ENCODE data around the gene HTRA2. TPM values are rescaled to one million over a fixed set of nuclear protein-coding genes. Genes with fewer than 3 reads are reported as not detected.

The HTRA2 gene
- total and polyA plus RNA-seq, 9 of the 15 experiments (the other 6 are each of a cell fraction or from before 2014, with no cell fraction given): 54.2 to 71.2 (median 65.8) TPM

DNA sequence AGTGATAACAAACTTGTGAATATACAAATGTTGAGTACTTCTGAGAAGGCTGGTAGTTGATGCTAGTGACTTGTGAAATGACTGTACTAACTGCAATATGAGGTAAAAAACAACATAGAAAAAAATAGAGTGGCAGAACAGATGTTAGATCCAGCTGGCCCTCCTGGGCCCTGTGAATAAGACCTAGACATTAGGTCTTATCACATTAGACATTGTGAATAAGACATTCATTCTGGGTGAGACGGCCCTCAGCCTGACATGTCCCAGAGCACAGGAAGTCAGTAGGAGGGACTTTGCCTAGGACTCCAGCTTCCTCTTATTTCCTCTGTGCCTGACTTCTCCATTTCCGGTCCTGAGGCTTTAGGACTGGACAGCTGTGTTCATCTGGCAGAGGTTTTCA lies 47.7 kb downstream of the HTRA2 start (continued):
- TF ChIP-seq, protein P1, sequence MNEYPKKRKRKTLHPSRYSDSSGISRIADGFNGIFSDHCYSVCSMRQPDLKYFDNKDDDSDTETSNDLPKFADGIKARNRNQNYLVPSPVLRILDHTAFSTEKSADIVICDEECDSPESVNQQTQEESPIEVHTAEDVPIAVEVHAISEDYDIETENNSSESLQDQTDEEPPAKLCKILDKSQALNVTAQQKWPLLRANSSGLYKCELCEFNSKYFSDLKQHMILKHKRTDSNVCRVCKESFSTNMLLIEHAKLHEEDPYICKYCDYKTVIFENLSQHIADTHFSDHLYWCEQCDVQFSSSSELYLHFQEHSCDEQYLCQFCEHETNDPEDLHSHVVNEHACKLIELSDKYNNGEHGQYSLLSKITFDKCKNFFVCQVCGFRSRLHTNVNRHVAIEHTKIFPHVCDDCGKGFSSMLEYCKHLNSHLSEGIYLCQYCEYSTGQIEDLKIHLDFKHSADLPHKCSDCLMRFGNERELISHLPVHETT (CRISPR knock-in tag; conservative IDR thresholded peaks at IDR 0.05 in 1 of 2, IDR thresholded peaks at IDR 0.05 in 1 of 2): peak in 1 of 2 experiments; percentile 36; a peak in 1 of 4 replicates
- TF ChIP-seq GABPB2 (CRISPR knock-in tag; conservative IDR thresholded peaks at IDR 0.05) (no peak), MCM3 (IDR thresholded peaks at IDR 0.05) (no peak), ZNF57 (CRISPR knock-in tag; IDR thresholded peaks at IDR 0.05) (no peak), HCFC1 (IDR thresholded peaks at IDR 0.05; ENCODE audit: low read depth, low read length) (0 out of 2 replicates have a peak, but pooled peaks have one; percentile 6), SMARCA5 (IDR thresholded peaks at IDR 0.05) (no peak), GABPA (tag; conservative IDR thresholded peaks at IDR 0.05; ENCODE audit: low read depth) (peak; percentile 83), ZBTB8A (IDR thresholded peaks at IDR 0.05; ENCODE audit: partially characterized antibody) (no peak), ZNF77 (CRISPR knock-in tag; IDR thresholded peaks at IDR 0.05) (no peak), STAG1 (CRISPR knock-in tag; IDR thresholded peaks at IDR 0.05; ENCODE audit: borderline replicate concordance) (no peak), MCM7 (IDR thresholded peaks at IDR 0.05) (no peak)
- TF ChIP-seq, protein P2, sequence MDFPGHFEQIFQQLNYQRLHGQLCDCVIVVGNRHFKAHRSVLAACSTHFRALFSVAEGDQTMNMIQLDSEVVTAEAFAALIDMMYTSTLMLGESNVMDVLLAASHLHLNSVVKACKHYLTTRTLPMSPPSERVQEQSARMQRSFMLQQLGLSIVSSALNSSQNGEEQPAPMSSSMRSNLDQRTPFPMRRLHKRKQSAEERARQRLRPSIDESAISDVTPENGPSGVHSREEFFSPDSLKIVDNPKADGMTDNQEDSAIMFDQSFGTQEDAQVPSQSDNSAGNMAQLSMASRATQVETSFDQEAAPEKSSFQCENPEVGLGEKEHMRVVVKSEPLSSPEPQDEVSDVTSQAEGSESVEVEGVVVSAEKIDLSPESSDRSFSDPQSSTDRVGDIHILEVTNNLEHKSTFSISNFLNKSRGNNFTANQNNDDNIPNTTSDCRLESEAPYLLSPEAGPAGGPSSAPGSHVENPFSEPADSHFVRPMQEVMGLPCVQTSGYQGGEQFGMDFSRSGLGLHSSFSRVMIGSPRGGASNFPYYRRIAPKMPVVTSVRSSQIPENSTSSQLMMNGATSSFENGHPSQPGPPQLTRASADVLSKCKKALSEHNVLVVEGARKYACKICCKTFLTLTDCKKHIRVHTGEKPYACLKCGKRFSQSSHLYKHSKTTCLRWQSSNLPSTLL (IDR thresholded peaks at IDR 0.05): no peak
- TF ChIP-seq, protein P3, sequence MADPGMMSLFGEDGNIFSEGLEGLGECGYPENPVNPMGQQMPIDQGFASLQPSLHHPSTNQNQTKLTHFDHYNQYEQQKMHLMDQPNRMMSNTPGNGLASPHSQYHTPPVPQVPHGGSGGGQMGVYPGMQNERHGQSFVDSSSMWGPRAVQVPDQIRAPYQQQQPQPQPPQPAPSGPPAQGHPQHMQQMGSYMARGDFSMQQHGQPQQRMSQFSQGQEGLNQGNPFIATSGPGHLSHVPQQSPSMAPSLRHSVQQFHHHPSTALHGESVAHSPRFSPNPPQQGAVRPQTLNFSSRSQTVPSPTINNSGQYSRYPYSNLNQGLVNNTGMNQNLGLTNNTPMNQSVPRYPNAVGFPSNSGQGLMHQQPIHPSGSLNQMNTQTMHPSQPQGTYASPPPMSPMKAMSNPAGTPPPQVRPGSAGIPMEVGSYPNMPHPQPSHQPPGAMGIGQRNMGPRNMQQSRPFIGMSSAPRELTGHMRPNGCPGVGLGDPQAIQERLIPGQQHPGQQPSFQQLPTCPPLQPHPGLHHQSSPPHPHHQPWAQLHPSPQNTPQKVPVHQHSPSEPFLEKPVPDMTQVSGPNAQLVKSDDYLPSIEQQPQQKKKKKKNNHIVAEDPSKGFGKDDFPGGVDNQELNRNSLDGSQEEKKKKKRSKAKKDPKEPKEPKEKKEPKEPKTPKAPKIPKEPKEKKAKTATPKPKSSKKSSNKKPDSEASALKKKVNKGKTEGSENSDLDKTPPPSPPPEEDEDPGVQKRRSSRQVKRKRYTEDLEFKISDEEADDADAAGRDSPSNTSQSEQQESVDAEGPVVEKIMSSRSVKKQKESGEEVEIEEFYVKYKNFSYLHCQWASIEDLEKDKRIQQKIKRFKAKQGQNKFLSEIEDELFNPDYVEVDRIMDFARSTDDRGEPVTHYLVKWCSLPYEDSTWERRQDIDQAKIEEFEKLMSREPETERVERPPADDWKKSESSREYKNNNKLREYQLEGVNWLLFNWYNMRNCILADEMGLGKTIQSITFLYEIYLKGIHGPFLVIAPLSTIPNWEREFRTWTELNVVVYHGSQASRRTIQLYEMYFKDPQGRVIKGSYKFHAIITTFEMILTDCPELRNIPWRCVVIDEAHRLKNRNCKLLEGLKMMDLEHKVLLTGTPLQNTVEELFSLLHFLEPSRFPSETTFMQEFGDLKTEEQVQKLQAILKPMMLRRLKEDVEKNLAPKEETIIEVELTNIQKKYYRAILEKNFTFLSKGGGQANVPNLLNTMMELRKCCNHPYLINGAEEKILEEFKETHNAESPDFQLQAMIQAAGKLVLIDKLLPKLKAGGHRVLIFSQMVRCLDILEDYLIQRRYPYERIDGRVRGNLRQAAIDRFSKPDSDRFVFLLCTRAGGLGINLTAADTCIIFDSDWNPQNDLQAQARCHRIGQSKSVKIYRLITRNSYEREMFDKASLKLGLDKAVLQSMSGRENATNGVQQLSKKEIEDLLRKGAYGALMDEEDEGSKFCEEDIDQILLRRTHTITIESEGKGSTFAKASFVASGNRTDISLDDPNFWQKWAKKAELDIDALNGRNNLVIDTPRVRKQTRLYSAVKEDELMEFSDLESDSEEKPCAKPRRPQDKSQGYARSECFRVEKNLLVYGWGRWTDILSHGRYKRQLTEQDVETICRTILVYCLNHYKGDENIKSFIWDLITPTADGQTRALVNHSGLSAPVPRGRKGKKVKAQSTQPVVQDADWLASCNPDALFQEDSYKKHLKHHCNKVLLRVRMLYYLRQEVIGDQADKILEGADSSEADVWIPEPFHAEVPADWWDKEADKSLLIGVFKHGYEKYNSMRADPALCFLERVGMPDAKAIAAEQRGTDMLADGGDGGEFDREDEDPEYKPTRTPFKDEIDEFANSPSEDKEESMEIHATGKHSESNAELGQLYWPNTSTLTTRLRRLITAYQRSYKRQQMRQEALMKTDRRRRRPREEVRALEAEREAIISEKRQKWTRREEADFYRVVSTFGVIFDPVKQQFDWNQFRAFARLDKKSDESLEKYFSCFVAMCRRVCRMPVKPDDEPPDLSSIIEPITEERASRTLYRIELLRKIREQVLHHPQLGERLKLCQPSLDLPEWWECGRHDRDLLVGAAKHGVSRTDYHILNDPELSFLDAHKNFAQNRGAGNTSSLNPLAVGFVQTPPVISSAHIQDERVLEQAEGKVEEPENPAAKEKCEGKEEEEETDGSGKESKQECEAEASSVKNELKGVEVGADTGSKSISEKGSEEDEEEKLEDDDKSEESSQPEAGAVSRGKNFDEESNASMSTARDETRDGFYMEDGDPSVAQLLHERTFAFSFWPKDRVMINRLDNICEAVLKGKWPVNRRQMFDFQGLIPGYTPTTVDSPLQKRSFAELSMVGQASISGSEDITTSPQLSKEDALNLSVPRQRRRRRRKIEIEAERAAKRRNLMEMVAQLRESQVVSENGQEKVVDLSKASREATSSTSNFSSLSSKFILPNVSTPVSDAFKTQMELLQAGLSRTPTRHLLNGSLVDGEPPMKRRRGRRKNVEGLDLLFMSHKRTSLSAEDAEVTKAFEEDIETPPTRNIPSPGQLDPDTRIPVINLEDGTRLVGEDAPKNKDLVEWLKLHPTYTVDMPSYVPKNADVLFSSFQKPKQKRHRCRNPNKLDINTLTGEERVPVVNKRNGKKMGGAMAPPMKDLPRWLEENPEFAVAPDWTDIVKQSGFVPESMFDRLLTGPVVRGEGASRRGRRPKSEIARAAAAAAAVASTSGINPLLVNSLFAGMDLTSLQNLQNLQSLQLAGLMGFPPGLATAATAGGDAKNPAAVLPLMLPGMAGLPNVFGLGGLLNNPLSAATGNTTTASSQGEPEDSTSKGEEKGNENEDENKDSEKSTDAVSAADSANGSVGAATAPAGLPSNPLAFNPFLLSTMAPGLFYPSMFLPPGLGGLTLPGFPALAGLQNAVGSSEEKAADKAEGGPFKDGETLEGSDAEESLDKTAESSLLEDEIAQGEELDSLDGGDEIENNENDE (IDR thresholded peaks at IDR 0.05; ENCODE audit: low read depth, low read length): no peak

Measured in K562 (cell line).